GM18907 (cell line): ENCODE results near the gene INSM1.
"Not testable (repeated sequence)": the region's sequence is repeated elsewhere in the genome, so short reads cannot be mapped to it uniquely, and the experiment has no call there.

Experiments used
- ATAC-seq: cut with Tn5 transposase; IDR thresholded peaks from one replicate; pipeline ENCODE4 v1.9.1; 2021; ENCODE audit warnings: mild to moderate bottlenecking, moderate library complexity; ENCODE audit not compliant: unreplicated experiment

INSM1 gene, protein sequence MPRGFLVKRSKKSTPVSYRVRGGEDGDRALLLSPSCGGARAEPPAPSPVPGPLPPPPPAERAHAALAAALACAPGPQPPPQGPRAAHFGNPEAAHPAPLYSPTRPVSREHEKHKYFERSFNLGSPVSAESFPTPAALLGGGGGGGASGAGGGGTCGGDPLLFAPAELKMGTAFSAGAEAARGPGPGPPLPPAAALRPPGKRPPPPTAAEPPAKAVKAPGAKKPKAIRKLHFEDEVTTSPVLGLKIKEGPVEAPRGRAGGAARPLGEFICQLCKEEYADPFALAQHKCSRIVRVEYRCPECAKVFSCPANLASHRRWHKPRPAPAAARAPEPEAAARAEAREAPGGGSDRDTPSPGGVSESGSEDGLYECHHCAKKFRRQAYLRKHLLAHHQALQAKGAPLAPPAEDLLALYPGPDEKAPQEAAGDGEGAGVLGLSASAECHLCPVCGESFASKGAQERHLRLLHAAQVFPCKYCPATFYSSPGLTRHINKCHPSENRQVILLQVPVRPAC

DNA sequence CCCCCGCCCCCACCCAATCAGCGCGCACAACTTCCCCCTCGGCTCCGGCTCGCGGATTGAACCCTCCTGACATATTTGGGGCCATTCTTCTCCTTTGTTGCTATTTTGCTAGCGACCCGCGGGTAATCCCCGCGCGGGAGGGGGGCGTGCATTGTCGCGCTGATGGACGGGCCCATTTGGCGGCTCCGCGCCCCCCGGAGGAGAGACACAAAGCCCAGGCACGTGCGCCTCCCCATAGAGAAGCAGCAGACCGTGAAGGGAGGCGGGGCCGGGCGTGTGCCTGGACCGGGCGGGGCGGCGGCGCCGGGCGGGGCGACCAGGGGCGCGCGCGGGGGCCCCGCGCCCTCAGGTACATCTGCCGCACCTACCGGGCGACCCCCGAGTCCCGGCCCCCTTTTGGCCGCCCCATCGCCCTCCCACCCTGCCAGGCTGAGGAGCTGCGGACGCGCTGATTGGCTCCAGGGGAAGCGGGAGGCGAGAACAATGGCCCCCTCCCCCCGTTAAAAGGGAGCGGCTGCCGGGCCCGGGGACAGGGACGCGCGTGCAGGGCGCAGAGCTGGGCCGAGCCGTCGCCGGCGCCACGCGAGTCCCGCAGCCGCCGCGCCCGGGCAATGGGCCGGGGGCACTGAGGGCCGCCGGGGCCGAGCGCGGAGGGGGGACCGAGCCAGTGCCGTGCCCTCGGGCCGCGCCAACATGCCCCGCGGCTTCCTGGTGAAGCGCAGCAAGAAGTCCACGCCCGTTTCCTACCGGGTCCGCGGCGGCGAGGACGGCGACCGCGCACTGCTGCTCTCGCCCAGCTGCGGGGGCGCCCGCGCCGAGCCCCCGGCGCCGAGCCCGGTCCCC is at the start of gene INSM1:
Gene INSM1 (plus strand): TSS at position 530 of the 843 bp plus-strand sequence. CDS start 164 bp downstream, at position 694.
- ATAC-seq = no peak

DNA sequence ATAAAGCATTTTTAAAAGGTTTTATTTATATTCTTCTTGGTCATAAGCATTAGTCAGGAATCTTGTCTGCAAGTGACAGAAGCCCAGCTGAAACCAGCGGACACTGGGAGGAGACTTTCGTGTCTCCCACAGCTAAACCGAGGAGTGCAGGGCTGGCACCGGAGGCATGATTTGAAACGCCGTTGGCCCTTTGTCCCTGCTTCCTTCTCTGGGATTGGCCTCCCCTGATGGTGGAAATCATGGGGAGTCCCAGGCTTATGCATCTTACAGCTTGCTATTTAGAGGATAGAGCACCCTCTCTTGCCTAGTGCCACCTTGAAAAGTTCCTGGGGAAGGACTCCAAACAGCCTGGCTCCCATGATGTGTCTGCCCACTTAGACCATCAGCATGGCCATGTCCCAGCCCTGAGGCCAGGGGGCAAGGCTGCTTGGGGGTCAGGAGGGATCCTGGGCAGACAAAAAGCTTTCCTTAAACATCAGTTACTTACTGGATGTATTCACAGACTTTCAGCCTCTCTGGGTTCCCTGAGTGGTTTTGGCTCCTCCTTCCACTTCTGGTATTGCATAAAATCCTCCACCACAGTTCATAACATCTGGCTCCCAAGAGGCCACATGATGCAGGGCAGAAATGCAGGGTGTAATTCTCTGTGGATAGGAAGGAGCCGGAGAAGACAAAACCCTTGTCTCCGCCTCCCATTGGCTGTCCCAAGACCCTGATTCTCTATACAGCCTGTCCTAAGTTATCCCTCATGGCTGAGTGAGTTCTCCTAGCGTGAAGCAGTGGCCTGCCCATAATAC is 49.3 kb upstream of the INSM1 start:
- ATAC-seq = no peak

DNA sequence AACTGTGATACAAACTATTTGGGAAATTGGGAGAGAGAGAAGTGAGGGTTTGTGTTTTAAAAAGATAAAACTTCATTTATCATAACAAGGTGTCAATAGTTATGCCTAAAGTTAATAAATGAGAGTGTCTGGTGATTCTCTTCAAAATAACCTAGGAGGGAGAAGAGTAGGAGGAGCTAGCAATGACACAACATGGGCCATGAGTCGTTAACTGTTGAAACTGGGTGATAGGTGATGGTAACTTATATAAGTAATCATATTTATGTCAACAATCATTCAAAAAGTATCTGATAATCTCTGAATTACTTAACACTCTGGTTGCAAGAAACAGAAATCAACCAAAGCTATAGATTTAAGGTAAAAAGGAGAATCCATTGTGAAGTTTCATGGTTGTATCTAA is 46.8 kb upstream of the INSM1 start:
- no peak for ATAC-seq

DNA sequence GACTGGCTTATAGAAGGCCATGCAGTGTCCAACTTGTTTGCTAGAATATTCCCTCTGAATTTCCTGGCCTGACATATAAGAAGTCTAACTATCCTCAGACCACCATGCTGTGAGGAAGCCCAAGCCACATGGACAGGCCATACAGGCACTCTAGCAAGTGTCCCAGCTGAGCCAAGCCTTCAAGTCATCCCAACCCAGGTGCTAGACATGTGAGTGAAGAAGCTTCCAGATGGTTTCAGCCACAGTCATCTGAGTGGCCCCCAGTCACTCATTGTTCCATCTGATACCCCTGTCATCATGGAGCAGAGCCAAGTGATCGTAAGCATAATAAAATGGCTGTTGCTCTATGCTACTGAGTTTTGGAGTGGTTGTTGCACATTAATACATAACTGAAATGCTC is 46.0 kb upstream of the INSM1 start:
- no peak for ATAC-seq

DNA sequence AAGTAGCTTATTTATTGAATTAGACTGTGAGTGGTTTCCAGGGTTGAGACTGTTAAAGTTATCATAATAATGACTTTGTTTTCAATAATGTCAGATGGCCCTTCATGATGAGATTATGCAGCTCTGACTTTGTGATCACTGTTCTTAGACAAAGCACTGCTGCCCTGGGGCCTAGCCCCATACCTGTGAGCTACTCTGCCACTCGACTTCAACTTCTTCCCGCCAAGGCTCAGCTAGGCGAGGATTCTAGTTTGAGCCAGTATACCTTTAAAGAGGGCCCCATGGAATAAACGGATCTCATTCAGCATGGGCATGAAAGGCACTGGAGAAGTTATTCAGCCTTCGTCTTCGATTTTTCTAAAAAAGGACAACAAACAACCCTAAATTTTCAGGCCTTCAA is 45.0 kb upstream of the INSM1 start:
- no peak for ATAC-seq

DNA sequence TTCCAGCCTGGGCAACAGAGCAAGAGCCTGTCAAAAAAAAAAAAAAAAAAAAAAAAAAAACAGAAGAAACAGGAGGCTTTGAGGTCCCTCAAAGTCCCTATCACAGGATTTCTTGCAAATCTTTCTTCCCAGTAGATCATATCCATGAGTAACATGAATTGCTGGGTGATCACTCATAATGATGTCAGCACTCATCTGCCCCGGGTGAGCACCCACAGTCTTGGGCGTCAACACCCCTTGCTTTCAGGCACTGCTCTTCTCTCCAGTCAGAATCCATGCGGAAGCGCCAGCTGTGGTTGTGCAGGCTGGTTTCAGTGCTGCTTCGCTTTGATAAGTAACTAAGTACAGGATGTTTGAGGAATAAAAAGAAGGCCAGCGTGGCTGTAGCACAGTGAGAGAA is 40.2 kb upstream of the INSM1 start:
- ATAC-seq = no peak

DNA sequence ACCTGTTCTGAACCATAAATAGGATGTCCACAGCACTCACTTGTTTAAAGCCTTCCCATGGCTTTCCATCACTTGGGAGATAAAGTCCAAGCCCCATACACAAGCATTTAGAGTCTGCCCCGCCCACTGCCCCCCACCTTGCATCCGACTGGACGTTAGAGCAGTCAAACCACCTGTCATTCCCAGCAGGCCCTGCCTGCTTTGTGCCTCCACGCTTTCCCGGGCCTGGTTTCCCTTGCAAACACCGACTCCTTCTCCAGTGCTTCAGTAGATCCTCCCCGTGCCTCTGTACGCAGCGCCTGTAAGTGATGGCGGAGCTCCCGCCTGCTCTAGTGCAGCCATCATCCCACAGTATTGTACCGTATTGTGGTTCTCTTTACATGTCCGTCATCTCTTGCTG is 38.3 kb upstream of the INSM1 start:
- ATAC-seq = no peak

DNA sequence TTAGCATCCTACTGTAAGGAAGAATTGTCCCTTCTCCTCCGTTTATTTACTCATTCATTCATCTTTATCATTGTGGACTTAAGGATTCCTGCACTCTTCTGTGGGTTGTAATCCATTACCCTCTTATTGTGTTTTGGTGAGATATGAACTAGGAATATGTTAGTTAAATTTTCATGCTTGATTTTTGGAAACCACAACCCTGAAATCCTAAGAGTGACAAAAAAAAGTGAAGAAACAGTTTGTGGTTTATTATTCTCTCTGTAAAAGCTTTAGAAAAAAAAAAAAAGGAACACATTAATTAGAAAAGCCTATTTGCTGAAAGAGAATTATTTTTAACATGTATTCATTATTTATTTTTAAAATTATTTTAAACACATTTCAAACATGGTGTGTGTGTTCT is 36.7 kb upstream of the INSM1 start:
- ATAC-seq = no peak

DNA sequence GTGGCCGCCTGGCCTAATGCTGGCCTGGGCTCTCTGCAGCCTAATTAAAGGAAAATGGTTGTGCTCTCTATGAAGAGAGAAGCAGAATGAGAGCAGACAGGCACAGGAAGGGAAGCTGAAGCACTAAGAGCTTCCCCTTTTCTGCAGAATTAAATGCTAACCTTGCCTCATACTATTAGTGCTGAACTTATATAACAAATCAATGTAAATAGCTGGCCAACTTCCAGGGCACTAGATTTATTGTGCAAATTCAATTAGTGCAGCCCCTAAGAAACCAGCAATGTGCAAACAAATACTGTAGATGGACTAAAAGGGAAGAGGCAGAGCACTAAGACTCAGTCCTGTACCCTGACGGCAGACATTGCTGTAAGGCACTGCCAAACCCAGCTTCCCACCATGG is 36.1 kb upstream of the INSM1 start:
- no peak for ATAC-seq

DNA sequence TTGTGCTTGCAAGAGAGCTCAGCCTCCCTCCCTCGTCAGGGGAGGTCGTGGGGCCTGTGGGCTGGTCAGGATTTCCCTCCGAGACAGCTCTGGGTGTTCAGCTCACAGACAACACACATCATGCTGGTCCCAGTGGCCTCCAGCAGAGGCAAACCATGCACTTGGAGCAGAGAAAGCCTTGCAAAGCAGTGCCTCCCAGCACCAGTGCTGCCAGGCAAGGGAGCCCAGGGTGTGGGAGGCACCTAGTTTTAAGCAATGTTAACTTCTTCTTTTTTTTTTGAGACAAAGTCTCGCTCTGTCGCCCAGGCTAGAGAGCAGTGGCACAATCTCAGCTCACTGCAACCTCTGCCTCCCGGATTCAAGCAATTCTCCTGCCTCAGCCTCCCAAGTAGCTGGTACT is 34.0 kb upstream of the INSM1 start:
- no peak for ATAC-seq

DNA sequence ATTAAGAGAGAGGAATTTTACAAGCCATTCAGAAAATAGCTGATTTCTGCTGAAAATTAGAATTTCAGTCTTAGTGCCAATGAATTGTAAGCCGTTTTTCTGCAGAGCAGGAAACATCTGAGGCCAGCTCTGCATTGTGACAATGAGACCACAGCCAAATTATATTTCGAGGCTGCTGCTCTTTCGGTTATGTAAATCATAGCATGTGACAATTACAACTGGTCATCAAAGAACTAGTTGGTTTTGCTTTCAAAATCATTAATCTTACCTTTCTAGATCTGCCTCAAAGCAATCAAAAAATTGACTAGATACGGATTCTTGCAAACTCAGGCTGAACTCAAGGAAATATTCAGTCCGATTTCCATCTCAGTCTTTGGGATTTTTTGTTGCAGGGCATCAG is 33.4 kb upstream of the INSM1 start:
- ATAC-seq = peak; percentile 93

DNA sequence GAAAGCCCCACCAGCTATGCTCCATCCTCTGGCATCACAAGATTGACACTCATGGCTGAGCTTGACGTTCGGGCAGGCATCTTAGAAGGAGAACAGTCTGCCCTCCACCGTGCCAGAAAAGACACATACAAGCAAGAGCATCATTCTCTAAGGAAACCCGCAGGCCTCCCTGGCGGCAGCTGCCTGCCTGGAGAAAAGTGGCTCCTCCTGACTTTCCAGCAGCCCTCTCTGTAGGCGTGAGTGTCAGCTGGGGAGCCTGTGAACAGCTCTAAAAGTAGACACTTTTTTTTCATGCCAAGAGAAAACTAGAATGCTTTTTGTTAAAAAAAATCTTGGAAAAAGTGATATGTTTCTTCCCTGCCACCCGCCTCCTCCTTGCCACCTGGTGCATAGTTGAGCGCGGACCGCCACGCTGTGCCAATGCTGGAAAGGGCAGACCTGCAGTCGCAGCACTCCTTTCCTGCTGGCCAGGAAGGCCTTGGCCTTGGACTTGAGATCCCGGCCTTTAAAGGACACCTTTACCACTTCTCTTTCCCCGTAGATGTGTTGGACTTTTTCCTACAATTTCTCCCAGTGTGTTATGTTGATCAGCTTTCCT is 29.7 kb upstream of the INSM1 start:
- ATAC-seq = no peak

DNA sequence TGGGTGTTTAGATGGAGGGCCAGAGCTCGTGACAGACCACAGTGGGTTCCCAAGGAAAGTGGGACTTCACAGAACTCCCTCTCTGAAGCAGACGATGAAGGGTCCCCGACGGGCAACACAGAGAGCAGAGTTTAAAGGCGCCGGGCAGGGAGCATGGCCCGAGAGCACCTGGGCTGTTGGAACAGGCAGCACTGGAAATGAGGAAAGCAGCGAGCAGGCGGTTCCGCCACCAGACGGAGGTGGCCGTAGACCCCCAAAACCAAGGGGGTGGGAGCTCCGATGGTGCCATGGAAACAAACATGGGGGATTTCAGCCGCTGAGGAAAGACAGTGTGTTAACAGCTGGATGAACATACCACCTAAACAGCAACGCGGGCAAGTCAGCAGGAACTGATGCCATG is 27.5 kb upstream of the INSM1 start:
- ATAC-seq = no peak

DNA sequence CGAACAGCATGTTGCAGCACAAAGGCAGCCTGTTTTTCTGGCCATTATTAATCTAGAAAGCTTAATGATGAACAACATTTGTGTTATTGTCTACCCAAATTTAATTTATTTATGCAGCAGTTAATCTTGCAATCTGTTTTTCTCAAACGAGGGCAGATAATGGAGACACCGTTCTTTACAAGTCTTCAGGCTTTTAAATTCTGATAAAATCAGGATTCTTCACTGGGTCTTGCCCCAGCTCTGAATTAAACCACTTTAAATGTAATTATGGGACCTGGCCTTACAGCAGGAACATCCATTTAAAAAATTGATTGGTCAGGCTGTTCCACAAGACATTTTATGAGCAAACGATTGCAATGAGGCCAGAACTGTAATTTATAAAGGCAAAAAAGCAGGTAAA is 26.5 kb upstream of the INSM1 start:
- ATAC-seq = no peak

DNA sequence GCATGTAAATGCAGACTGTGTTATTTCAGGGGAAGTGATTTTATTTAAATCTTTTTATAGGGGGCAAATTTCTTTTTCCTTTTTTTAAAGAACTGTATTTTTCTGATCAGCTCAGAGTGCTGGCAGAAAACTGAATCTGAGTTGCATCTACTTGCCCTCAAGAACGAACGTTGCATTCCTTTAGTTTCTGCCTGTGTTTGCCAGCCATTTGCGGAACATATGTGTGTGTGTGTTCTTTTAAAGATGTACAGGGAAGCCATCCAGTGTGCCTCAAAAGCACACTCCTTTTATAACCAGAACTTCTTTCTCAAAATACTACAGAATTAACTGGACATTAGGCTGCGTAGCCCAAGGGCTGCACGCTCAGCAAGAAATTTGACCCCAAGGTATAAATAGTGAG is 25.8 kb upstream of the INSM1 start:
- no peak for ATAC-seq

DNA sequence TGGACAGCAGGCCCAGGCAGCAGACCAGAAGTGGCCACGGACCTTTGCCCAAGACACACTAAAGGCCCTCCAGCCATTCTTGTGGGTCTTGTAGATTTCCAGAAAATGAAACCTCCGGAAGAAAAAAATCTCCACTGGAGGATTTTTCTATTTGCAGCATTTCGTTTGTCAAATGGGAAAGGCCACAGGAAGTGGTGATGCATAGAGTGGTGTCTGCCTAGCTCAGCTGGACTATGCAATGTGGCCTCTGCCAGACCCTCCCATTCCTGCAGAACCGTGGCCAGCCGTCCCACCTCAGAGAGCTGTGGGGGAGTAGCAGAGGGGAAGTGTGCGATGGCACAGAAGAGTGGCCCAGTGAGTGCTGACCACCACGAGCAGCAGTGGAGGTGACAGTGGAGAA is 24.0 kb upstream of the INSM1 start:
- ATAC-seq = no peak

DNA sequence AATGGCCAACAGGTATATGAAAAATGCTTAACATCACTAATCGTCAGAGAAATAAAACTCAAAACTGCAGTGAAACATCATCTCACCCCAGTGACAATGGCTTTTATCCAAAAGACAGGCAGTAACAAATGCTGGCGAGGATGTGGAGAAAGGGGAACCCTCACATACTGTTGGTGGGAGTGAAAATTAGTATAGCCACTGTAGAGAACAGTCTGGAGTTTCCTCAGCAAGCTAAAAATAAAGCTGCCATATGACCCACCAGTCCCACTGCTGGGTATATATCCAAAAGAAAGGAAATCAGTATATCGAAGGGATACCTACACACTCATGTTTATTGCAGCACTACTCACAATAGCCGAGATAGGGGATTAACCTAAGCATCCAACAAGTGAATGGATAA is 23.4 kb upstream of the INSM1 start:
- no peak for ATAC-seq

DNA sequence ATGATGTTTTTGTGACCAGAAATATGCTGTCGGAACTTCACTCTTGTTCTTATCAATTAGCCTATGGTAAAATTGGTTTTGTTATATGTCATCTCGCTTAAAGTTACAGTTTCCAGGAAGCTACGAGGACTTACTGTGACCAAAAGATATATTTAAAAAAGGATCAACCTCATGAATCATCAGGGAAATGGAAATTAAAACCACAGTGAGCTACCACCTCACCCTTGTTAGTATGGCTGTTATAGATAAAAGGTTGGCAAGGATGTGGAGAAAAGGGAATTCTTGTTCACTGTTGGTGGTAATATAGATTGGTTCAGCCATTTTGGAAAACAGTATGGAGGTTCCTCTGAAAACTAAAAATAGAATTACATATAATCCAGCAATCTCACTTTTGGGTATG is 14.3 kb upstream of the INSM1 start:
- ATAC-seq = no peak

DNA sequence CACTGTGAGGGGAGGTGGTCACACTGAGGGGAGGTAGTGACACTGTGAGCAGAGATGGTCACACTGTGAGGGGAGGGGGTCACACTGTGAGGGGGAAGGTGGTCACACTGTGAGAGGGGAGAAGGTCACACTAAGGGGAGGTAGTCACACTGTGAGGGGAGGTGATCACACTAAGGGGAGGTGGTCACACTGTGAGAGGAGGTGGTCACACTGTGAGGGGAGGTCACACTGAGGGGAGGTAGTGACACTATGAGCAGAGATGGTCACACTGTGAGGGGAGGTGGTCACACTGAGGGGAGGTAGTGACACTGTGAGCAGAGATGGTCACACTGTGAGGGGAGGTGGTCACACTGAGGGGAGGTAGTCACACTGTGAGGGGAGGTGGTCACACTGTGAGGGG is 12.4 kb upstream of the INSM1 start:
- ATAC-seq = not testable (repeated sequence)

DNA sequence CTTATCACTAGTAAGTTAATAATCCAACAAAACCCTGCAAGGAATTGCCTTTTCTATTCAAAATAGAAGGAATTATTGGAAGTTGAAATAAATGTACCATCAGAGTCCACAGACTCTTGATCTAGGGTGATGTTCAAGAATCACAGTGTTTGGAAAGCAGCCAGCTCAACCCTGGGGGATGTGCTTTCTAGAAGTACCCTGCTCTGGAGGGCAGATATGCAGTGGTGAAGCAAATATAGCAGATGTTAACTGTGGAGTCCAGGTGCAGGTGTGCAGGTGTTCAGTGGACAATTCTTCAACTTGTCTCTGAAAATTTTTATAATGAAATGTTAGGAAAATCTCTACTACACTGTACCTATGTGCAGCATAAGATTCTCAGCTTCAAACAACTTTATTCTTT is 9.1 kb upstream of the INSM1 start:
- ATAC-seq = no peak

DNA sequence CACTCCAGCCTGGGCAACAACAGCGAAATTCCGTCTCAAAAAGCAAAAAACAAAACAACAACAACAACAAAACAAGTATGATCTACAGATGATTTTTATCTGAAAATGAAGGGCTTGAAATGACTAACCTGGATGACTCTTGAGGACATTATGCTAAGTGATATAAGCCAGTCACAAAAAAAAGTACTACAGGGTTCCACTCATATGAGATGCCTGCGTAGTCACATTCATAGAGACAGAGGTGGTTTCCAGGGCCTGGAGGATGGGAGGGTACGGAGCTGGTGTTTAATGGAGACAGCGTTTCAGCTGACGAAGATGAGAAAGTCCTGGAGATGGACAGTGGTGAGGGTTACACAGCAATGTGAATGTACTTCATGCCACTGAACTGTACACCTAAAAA is 8.3 kb upstream of the INSM1 start:
- no peak for ATAC-seq
